ENCODE results near the gene GIMAP7.
"Not testable (repeated sequence)": the region's sequence is repeated elsewhere in the genome, so short reads cannot be mapped to it uniquely, and the experiment has no call there.

Gene GIMAP7

DNA sequence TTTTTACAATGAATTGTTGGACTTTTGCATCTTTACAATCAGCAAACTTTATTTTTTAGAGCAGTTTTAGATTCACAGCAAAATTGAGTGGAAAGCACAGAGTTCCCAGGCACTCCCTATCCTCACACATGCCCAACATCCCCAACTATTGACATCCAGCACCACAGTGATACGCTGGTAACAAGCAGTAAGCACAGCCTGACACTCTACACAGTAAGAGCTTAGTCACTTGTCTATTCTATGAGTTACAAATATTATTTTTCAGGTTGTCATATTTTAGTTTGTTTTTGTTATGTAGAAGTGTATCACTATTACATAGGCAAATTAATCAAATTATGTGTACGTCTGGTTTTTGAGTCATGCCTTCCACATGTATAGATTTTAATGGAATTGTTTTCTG, 27.0 kb upstream of the GIMAP7 start:
- TF ChIP-seq, protein P1, sequence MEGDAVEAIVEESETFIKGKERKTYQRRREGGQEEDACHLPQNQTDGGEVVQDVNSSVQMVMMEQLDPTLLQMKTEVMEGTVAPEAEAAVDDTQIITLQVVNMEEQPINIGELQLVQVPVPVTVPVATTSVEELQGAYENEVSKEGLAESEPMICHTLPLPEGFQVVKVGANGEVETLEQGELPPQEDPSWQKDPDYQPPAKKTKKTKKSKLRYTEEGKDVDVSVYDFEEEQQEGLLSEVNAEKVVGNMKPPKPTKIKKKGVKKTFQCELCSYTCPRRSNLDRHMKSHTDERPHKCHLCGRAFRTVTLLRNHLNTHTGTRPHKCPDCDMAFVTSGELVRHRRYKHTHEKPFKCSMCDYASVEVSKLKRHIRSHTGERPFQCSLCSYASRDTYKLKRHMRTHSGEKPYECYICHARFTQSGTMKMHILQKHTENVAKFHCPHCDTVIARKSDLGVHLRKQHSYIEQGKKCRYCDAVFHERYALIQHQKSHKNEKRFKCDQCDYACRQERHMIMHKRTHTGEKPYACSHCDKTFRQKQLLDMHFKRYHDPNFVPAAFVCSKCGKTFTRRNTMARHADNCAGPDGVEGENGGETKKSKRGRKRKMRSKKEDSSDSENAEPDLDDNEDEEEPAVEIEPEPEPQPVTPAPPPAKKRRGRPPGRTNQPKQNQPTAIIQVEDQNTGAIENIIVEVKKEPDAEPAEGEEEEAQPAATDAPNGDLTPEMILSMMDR (IDR thresholded peaks at IDR 0.05; ENCODE audit: low read depth, low read length) = no peak
- no peak for DNase-seq (ENCODE audit: low read depth, low spot score)
- H3K4me3 ChIP-seq (ENCODE audit: low read depth, low read length) = no peak overlapping the region
- in situ Hi-C loops (cut with HindIII; ENCODE audit: low sequenced_read_pairs) = no loop called here

DNA sequence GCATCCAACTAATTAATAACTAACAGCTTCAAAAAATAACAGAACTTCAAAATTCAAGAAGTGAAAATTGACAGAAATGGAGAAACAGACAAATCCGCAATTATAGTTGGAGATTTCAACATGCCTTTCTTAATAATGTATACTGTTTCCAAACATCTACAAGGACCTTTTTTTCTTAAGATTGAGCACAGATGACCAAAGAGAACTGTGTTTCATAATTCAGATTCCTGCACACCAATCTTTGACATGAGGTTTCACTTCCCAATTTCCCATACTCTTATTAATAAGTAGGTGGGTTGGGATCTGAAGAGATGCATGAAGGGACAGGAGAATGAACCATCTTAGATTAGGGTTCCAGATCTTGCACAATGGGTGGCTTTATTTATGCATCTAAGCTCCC, 24.9 kb upstream of the GIMAP7 start:
- TF ChIP-seq, protein P1 (IDR thresholded peaks at IDR 0.05; ENCODE audit: low read depth, low read length) = no peak
- no peak for DNase-seq (ENCODE audit: low read depth, low spot score)
- in situ Hi-C loops (cut with HindIII; ENCODE audit: low sequenced_read_pairs) = no loop called here
- H3K4me3 ChIP-seq (ENCODE audit: low read depth, low read length) = no peak overlapping the region

DNA sequence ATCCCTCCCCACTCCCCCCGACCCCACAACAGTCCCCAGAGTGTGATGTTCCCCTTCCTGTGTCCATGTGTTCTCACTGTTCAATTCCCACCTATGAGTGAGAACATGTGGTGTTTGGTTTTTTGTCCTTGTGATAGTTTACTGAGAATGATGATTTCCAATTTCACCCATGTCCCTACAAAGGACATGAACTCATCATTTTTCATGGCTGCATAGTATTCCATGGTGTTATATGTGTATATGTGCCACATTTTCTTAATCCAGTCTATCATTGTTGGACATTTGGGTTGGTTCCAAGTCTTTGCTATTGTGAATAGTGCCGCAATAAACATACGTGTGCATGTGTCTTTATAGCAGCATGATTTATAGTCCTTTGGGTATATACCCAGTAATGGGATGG, 21.2 kb upstream of the GIMAP7 start:
- DNase-seq (ENCODE audit: low read depth, low spot score); in situ Hi-C loops (cut with HindIII; ENCODE audit: low sequenced_read_pairs); H3K4me3 ChIP-seq (ENCODE audit: low read depth, low read length): not testable (repeated sequence)

DNA sequence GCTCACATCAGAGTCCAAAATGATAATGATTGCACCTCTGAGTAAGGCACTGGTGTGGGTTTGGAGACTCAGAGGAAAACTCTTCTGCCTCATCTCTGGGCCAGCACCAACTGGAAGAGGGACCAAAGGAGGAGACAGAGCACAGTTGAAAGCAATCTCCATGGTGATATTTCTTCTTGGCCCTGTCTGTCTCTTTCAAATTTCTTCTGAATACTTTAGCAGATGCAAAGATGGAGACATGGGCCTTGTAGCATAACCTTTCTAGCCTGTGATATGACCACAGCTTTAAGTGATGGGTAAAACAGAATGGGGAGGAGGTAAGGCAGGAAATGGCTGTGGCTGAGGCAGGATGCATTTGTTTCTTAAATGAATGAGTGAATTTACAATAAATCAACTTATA, 12.2 kb upstream of the GIMAP7 start:
- in situ Hi-C loops (cut with HindIII; ENCODE audit: low sequenced_read_pairs) = no loop called here
- DNase-seq (ENCODE audit: low read depth, low spot score) = no peak
- TF ChIP-seq, protein P1 (IDR thresholded peaks at IDR 0.05; ENCODE audit: low read depth, low read length) = no peak
- no peak overlapping the region for H3K4me3 ChIP-seq (ENCODE audit: low read depth, low read length)

DNA sequence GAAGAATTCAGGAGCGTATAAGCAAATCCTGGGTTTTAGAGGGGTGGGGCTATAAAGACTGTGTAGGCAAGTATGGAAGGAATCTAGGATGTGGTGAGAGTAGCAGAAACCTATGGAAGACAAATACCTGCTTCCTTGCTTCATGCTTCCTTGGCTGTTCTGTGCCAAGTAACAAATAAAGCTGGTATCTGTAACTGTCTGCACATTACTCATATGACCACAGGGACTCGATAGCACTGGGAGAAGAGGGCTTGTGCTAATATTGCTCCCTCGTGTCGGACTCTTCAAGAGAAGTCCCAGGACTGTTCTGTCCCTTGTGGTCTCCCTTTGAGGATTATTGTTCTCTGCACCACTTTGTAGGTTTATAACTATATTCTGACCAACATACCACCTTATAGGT, 11.5 kb upstream of the GIMAP7 start:
- no peak for DNase-seq (ENCODE audit: low read depth, low spot score)
- in situ Hi-C loops (cut with HindIII; ENCODE audit: low sequenced_read_pairs) = no loop called here
- H3K4me3 ChIP-seq (ENCODE audit: low read depth, low read length) = no peak overlapping the region
- TF ChIP-seq, protein P1 (IDR thresholded peaks at IDR 0.05; ENCODE audit: low read depth, low read length) = no peak

DNA sequence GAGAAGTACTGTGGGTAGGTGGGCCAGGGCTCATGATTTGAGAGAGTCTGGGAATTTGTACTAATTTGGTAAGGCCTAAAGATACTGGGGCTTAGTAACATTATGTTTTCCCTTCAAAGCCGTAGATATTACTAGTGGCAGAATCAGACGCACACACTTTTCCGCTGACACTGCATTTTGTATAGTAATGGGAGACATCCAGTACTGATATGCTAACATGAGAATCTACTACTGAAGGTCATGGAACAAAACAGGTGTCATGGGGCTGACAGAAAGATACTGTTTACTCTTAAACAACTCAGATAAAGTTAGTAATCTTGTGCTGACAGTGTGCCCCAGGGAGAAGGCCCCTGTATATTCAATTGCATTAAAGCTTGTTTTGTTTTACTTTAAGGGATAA, 11.1 kb upstream of the GIMAP7 start:
- in situ Hi-C loops (cut with HindIII; ENCODE audit: low sequenced_read_pairs) = no loop called here
- no peak for DNase-seq (ENCODE audit: low read depth, low spot score)
- TF ChIP-seq, protein P1 (IDR thresholded peaks at IDR 0.05; ENCODE audit: low read depth, low read length) = no peak
- H3K4me3 ChIP-seq (ENCODE audit: low read depth, low read length) = no peak overlapping the region

DNA sequence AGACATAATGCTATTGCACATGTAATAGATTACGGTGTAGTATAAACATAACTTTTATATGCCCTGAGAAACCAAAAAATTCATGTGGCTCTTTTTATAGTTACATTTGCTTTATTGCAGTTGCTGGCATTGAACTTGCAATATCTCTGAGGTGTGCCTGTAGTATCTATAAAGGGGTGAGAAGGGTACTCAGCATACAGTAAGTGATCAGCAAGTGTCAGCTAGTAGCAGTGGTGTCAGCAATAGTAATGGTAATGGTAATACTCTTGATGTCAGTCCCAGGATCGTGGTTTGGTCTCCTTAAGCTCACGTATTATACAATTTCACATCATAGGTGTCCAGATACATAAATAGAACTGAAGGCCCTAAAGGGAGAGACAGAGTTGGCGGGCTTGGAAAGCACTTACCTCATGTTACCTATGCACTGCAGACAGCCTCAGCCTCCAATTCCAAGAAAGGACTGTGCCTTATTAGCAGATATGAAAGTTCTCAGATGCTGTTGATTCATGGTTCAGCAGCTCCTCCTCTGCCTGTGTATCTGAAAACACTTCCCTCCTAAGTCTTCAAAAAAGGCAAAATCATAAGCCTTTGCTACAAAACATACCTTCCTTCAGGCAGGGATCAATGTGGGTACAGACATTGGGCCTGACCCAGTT, 6.6 kb upstream of the GIMAP7 start:
- in situ Hi-C loops (cut with HindIII; ENCODE audit: low sequenced_read_pairs) = no loop called here
- no peak overlapping the region for H3K4me3 ChIP-seq (ENCODE audit: low read depth, low read length)
- TF ChIP-seq, protein P1 (IDR thresholded peaks at IDR 0.05; ENCODE audit: low read depth, low read length) = no peak
- no peak for DNase-seq (ENCODE audit: low read depth, low spot score)

Data from astrocyte of the spinal cord (primary cell).